Measurements from ENCODE around the gene PLD4.
"Not testable (repeated sequence)": the region's sequence is repeated elsewhere in the genome, so short reads cannot be mapped to it uniquely, and the experiment has no call there.

PLD4 gene

GRCh38 chr14:104924421-104925213 is at the start of gene PLD4:
PLD4 (plus strand) TSS chr14:104924879; CDS start chr14:104927141, 2,262 bp downstream.
- no peak for DNase-seq

- no peak for DNase-seq
These were observed 49.3 kb upstream of the PLD4 start for GRCh38 chr14:104875412-104875751.

- DNase-seq, result no peak
These were observed 48.9 kb upstream of the PLD4 start for GRCh38 chr14:104875811-104876210.

- DNase-seq, result peak in 2 of 4 experiments; percentile 25 to 34
These were observed 48.4 kb upstream of the PLD4 start for GRCh38 chr14:104876251-104876699.

GRCh38 chr14:104877066-104877805 is 47.4 kb upstream of the PLD4 start:
- no peak for DNase-seq

GRCh38 chr14:104877806-104878550 is 46.7 kb upstream of the PLD4 start:
- no peak for DNase-seq

GRCh38 chr14:104878582-104878981 is 46.1 kb upstream of the PLD4 start:
- no peak for DNase-seq

GRCh38 chr14:104879201-104879982 is 45.3 kb upstream of the PLD4 start:
- DNase-seq, result no peak

GRCh38 chr14:104879983-104880565 is 44.6 kb upstream of the PLD4 start:
- no peak for DNase-seq

- DNase-seq, result no peak
These were observed 44.0 kb upstream of the PLD4 start for GRCh38 chr14:104880584-104881210.

- DNase-seq, result no peak
These were observed 43.2 kb upstream of the PLD4 start for GRCh38 chr14:104881369-104881979.

GRCh38 chr14:104882325-104882973 is 42.2 kb upstream of the PLD4 start:
- no peak for DNase-seq

GRCh38 chr14:104882991-104883660 is 41.6 kb upstream of the PLD4 start:
- DNase-seq, result no peak

- no peak for DNase-seq
These were observed 40.9 kb upstream of the PLD4 start for GRCh38 chr14:104883681-104884361.

GRCh38 chr14:104884381-104884780 is 40.3 kb upstream of the PLD4 start:
- not testable (repeated sequence) for DNase-seq

- DNase-seq, result no peak
These were observed 39.4 kb upstream of the PLD4 start for GRCh38 chr14:104885031-104885972.

GRCh38 chr14:104885973-104886689 is 38.5 kb upstream of the PLD4 start:
- DNase-seq, result no peak
